Ovary (tissue), 3 donors: ENCODE measurements around the gene OR1A1.

ENCODE experiments used
- EP300 ChIP-seq: sonication (generic); formaldehyde crosslinking; IDR thresholded peaks from one replicate; pipeline ENCODE4 v1.6.1; 2017; ENCODE audit warnings: antibody characterized with exemption
- POLR2A ChIP-seq: fragments of 450-650 bp; IDR thresholded peaks from one replicate; pipeline ENCODE4 v1.6.1; 2017; ENCODE audit warnings: antibody characterized with exemption, mild to moderate bottlenecking, moderate library complexity
- TF ChIP-seq, protein P1 (sequence below), 3 donors: fragments of 450-650 bp in 2 of 3; fragments of 200-600 bp in 1 of 3; IDR thresholded peaks; one replicate each; pipeline versions ENCODE4 v1.5.1 to v1.8.0; 2016 to 2022; ENCODE audit warnings: antibody characterized with exemption in 3 of 3, mild to moderate bottlenecking in 1 of 3
- donor health status: DM: no; HTN: no; CAD: no.

DNA sequence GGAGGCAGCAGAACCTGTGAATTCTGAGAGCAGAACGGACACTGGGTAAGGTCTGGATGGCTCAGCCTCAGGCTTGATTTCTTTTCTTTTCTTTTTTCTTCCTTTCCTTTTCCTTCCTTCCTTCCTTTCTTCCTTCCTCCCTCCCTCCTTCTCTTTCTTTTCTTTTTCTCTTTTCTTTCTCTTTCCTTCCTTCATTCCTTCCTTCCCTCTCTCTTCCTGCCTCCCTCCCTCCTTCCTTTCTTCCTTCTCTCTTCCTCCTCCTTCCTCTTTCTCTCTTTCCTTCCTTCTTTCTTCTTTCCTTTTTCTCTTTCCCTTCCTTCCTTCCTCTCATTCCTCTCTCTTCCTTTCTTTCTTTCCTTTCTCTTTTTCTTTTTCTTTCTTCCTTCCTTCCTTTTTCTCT, 52.7 kb downstream of the OR1A1 start:
- no peak for TF ChIP-seq POLR2A
- TF ChIP-seq EP300, result no peak
- TF ChIP-seq, protein P1, sequence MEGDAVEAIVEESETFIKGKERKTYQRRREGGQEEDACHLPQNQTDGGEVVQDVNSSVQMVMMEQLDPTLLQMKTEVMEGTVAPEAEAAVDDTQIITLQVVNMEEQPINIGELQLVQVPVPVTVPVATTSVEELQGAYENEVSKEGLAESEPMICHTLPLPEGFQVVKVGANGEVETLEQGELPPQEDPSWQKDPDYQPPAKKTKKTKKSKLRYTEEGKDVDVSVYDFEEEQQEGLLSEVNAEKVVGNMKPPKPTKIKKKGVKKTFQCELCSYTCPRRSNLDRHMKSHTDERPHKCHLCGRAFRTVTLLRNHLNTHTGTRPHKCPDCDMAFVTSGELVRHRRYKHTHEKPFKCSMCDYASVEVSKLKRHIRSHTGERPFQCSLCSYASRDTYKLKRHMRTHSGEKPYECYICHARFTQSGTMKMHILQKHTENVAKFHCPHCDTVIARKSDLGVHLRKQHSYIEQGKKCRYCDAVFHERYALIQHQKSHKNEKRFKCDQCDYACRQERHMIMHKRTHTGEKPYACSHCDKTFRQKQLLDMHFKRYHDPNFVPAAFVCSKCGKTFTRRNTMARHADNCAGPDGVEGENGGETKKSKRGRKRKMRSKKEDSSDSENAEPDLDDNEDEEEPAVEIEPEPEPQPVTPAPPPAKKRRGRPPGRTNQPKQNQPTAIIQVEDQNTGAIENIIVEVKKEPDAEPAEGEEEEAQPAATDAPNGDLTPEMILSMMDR (IDR thresholded peaks at IDR 0.05), result no peak
